ENCODE results near the gene DGCR2.

GRCh38 chr22:19046287-19046686 lies 75.9 kb downstream of the DGCR2 start:
- TF ChIP-seq POLR2A (IDR thresholded peaks at IDR 0.05) (no peak), CTCF (IDR thresholded peaks at IDR 0.05) (no peak)
